Ovary (tissue), 3 donors: ENCODE results near the gene NEMP2.

Experiments
- EP300 ChIP-seq: sonication (generic); formaldehyde crosslinking; IDR thresholded peaks from one replicate; pipeline ENCODE4 v1.6.1; 2017; ENCODE audit warnings: antibody characterized with exemption
- TF ChIP-seq, protein P1 (sequence below), 3 donors: fragments of 450-650 bp in 2 of 3; fragments of 200-600 bp in 1 of 3; IDR thresholded peaks; one replicate each; pipeline versions ENCODE4 v1.5.1 to v1.8.0; 2016 to 2022; ENCODE audit warnings: antibody characterized with exemption in 3 of 3, mild to moderate bottlenecking in 1 of 3
- donor health status: DM: no; HTN: no; CAD: no.

DNA sequence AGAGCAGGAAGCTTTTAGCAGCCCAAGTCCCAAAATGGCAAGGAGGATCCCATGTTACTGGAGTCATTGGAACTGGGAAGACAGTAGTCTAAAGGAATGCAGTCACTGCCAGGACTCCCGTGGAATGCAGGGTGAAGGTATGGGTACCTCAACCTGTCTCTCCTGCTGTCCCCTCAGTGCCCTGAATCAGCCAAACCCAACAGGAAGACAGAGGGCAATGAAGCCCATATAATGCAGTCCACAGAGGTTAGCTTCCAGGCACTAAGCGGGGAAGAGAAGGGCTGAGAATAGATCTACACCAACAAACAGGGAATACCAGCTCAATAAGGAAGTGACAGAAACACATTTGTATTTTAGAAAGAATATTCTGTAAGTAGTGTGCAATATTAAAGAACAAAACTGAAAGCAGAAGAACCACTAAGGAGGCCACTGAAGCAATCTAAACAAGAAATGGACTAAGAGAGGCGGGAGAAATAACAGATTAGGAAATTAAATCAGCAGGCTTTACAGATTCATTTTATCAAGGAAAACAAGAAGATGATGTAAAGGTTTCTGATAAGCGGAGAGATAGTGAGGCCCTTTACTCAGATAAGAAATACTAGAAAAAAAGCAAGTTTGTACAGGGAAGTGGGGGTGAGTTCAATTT is 8.3 kb downstream of the NEMP2 start:
- TF ChIP-seq, protein P1, sequence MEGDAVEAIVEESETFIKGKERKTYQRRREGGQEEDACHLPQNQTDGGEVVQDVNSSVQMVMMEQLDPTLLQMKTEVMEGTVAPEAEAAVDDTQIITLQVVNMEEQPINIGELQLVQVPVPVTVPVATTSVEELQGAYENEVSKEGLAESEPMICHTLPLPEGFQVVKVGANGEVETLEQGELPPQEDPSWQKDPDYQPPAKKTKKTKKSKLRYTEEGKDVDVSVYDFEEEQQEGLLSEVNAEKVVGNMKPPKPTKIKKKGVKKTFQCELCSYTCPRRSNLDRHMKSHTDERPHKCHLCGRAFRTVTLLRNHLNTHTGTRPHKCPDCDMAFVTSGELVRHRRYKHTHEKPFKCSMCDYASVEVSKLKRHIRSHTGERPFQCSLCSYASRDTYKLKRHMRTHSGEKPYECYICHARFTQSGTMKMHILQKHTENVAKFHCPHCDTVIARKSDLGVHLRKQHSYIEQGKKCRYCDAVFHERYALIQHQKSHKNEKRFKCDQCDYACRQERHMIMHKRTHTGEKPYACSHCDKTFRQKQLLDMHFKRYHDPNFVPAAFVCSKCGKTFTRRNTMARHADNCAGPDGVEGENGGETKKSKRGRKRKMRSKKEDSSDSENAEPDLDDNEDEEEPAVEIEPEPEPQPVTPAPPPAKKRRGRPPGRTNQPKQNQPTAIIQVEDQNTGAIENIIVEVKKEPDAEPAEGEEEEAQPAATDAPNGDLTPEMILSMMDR (IDR thresholded peaks at IDR 0.05) = no peak
- TF ChIP-seq EP300 = no peak
